GM18951 (cell line): ENCODE results near the gene IP6K3.

Source experiments
- POLR2A ChIP-seq: IDR thresholded peaks from 4 replicates; pipeline ENCODE4 v1.6.1; 2011; ENCODE audit warnings: mild to moderate bottlenecking; ENCODE audit not compliant: insufficient read length, insufficient read depth; ENCODE audit errors: extremely low read depth
- in situ Hi-C: fragments of 300-500 bp; cut with MboI; formaldehyde crosslinking; loops from one replicate; pipeline ENCODE4 v1.12.0; 2022; ENCODE audit warnings: low sequenced_read_pairs, mixed read lengths, inconsistent platforms; ENCODE audit not compliant: unreplicated experiment

The IP6K3 gene

DNA sequence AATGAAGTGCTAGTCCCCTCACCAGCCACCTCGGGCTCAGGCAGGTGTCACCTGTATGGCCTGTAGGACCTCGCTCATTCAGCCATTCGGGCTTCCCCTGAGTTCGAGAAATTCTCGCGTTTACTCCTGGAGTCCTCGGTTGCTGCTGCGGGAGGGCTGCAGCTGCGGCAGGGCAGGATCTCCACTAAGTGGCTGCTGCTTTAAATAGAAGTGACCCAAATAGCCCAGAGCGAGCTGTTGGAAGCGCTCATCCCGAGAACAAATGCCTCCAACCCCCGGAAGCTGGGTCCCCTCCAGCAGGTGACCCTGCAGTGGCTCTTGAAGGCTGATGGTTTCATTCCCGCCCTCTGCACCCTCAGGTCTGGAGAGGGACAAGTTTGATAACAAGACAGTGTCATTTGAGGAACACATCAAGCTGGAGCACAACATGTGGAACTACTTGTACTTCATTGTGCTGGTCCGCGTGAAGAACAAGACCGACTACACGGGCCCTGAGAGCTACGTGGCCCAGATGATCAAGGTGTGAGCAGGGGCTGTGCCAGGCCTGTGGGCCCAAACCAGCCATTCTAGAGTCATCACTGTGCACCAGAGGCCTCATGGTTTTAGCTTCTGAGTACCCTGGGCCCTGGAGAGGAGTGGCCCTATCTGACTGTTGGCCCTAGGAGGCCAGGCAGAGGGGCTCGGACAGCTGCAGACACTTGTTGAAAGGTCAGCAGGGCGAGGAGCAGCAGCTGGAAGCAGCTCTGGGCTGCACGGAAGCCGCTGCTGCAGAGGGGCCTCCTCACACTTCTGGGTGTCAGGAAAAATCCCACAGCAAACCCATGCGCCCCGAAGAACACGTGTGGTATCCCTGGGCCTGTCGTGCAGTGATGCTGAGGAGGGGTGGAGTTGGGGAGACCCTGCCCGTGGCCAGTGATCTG lies 53.3 kb downstream of the IP6K3 start:
- in situ Hi-C loops: no loop called here
- TF ChIP-seq POLR2A: no peak

DNA sequence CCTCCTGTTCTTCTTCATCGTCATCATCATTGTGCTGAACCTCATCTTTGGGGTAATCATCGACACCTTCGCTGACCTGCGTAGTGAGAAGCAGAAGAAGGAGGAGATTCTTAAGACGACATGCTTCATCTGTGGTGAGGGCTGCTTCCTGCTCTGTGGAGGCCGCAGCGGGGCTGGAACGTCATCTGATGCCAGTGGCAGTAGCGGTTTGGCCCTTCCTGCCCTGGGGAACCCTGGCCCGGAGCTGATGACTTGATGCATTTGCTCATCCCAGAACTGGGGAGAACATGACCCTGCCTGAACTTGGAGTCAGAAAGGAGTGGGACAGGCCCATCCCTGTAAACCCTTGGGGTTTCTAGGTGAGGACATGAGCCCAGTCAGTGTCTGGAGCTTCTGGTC lies 53.9 kb downstream of the IP6K3 start:
- TF ChIP-seq POLR2A: no peak
- in situ Hi-C loops: no loop called here

DNA sequence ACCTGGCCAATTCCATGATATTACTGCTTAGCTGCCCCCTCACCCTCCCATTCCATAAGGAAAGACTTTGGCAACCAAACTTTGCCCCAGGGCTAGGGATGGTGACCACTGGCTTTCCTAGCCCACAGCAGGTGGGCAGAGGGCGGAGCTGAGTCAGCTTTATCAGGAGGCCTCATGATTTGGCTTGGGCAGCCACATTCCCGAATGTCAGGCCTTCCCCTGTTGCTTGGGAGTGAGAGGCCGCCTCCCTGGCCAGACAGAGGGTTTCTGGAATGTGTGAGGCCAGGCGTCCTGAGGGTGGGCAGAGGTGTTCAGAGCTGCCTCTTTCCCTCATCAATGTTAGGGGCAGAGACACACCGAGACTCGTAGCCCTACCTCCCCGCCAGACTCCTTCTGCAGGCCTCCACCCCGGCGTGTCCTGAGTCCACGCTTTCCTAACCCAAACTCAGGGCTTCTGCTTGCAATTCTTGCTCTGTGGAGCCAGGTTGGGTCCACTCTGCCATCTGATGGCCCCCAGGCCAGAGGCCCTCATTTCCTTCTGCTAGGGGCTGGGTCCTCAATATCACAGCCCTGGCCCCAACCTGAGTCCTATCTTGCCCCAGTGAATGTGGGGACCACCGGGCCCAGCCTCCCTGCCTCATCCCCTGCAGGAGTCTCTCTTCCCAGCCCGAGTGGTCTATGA lies 54.5 kb downstream of the IP6K3 start:
- TF ChIP-seq POLR2A: no peak
- in situ Hi-C loops: no loop called here

DNA sequence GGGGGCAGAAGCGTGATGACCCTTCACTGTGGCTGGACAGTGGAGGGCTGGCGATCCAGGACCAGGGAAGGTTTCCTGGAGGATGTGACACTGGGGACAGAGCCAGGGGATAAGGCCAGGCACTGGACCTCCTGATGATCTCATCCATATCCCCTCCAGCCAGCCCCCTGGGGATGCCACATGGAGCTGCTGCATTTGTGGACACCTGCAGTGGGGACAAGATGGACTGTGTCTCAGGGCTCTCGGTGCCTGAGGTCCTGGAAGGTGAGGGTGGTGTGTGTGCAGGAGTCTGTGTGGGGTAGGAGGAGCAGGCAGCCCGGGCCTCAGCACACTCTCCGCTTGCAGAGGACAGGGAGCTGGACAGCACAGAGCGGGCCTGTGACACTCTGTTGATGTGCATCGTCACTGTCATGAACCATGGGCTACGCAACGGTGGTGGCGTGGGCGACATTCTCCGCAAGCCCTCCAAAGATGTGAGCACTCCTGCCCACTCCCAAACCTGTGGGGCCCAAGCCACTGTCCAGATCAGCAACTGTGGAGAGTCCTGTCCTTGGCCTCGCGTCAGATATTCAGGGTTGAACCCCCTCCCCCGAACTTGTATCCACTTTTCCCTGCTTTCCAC lies 55.1 kb downstream of the IP6K3 start:
- TF ChIP-seq POLR2A: no peak
- in situ Hi-C loops: no loop called here

DNA sequence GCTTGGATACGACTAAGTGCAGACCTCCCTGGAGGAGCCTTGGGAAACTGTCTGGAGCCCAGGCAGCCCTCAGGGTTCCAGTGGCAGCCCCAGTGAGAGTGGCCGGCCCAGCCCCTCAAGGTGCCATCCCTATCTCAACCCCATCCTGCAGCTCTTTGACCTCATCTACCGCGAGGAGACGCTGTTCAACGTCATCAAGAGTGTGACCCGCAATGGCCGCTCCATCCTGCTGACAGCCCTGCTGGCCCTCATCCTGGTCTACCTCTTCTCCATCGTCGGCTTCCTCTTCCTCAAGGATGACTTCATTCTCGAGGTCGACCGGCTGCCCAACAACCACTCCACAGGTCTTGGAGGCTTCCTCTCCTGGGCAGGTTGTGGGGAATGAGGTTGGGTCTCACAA lies 55.9 kb downstream of the IP6K3 start:
- in situ Hi-C loops: no loop called here
- TF ChIP-seq POLR2A: no peak

DNA sequence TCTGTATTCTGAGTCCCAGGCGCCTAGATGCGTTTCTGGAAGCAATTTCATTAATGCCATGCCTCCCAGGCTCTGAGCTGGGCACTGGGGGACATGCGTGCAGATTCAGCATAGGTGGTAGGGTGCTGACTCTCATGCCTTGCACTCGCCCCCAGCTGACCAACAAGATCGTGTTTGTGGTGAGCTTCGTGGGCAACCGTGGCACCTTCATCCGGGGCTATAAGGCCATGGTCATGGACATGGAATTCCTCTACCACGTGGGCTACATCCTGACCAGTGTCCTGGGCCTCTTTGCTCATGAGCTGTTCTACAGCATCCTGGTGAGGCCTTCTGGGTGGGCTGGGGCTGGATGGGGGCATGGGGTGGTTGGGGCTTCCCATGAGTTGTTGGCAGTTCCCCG lies 56.8 kb downstream of the IP6K3 start:
- no peak for TF ChIP-seq POLR2A
- in situ Hi-C loops: no loop called here

DNA sequence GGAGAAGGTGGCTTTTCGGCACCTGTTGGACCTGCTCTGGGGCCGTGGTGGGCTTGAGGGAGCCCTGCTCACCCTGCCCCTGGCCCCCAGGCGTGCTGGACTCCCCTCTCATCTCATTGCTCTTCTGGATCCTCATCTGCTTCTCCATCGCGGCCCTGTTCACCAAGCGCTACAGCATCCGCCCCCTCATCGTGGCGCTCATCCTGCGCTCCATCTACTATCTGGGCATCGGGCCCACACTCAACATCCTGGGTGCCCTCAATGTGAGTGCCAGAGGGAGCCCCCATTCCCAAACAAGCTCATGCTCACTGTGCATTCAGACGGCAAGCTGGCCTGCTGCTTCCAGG lies 57.6 kb downstream of the IP6K3 start:
- no peak for TF ChIP-seq POLR2A
- in situ Hi-C loops: no loop called here

DNA sequence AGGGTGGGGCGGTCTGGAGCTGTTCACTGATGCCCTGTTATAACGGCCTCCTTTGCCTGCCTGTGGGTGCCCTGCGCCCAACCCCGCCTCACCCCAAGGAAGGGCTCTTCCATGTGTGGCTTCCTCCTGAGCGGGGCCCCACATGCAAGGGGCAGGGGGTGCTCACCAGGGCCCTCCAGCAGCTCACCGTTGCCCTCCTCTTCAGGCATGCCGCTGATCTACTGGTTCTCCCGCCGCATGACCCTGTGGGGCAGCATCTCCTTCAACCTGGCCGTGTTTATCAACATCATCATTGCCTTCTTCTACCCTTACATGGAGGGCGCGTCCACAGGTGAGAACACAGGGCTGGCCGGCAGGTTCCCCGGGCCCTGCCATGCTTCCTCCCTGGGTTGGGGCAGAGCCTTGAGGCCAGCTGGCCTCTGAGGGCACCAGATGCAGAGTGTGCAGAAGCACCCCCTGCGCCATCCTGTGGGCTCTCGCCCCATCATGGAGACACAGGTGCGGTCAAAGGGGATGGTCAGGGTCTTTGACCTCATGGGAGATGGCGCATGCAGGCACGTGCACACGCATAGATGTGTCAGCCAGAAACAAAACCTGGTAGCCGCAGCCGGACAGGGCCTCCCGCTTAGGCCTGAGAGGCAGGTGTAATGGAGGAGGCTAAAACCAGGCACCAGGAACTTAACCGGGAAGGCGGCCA lies 58.1 kb downstream of the IP6K3 start:
- in situ Hi-C loops: no loop called here
- TF ChIP-seq POLR2A: no peak

DNA sequence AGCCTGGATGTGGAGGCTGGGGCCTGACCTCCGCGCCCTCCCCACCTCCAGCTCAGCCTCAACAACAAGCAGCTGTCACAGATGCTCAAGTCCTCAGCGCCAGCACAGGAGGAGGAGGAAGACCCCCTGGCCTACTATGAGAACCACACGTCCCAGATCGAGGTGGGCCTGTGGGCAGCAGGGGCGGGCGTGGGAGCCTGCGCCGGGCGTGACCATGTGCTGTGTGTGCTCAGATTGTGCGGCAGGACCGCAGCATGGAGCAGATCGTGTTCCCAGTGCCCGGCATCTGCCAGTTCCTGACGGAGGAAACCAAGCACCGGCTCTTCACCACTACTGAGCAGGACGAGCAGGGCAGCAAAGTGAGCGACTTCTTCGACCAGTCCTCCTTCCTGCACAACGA lies 58.7 kb downstream of the IP6K3 start:
- no peak for TF ChIP-seq POLR2A
- in situ Hi-C loops: no loop called here

DNA sequence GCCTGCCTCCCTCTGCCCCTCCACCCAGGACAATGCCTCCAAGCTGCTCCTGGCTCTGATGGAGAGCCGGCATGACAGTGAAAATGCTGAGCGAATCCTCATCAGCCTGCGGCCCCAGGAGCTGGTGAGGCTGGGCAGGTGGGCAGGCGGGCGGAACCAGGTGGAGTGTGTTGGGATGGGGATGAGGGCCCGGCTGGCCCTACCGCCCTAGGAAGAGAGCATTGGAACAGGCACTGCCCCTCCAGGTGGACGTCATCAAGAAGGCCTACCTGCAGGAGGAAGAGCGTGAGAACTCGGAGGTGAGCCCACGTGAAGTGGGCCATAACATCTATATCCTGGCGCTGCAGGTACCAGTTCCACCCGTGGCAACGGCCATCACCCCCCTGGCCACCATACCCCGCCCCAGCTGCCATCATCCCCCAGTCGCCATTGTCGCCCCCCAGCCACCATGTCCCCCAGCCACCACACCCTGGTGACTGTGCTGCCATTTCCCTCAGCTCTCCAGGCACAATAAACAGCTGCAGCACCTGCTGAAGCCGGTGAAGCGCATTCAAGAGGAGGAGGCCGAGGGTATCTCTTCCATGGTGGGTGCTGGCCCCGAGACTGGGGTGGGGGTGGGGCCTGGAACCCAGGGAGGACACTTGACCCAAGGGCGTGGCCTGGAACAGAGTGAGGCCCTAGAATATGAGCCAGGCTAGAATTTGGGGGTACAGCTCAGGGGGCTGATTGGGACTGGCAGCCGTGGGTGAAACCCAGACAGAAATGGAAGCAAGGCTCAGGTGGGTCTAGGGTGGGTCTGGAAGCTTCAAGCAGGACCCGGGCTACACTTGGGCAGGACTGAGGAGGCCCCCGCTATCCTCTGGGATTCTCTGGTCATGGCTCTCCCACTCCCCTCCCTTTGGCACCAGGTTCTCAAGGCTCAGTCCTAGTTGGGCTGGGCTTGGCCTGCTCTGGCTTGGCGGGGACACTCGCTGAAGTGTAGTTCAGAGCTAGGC lies 59.4 kb downstream of the IP6K3 start:
- TF ChIP-seq POLR2A: no peak
- in situ Hi-C loops: no loop called here

DNA sequence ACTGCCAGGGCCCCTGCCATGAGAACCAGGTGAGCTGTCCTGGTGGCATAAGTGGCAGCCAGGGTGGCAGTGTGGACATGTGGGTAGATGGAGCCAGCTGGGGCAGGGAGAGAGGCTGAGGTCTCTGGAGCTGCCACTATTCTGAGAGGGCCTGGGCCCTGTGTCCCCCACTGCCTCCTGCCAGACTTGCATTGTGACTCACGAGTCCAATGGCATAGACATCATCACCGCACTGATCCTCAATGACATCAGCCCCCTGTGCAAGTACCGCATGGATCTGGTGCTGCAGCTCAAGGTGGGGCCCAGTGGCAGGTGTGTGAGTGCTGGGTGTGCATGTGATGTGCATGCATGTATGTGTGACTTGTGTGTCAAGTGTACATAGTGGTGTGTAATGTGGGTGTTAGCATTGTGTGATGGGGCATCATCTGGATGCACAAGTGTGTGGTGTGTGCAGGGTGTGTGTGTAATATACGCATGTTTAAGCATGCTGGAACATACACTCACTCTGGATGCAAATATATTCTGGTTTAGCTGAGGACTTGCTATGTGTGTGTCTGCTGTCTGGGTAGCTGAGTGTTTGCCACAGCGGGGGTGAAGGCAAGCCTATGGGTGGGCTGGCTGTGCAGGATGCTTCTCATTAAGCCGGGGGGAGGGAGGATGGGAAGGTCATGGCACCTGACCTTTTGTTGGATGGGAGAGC lies 60.3 kb downstream of the IP6K3 start:
- in situ Hi-C loops: no loop called here
- no peak for TF ChIP-seq POLR2A
